ENCODE measurements around the gene FAS.

- TF ChIP-seq CTCF (conservative IDR thresholded peaks at IDR 0.05 in 1 of 2, IDR thresholded peaks at IDR 0.05 in 1 of 2; ENCODE audit: extremely low read depth in 1 of 2, insufficient read depth in 1 of 2, low read depth in 1 of 2, low read length in 2 of 2) = no peak
- TF ChIP-seq EZH2 (IDR thresholded peaks at IDR 0.05; ENCODE audit: borderline replicate concordance, low read length) = no peak
These were observed 56.8 kb downstream of the FAS start for GRCh38 chr10:89047397-89047796.

Data from mammary epithelial cell (primary cell).